Measurements from ENCODE around the gene CBX2. TPM values are rescaled to one million over a fixed set of nuclear protein-coding genes. Genes with fewer than 3 reads are reported as not detected.

CBX2 gene
- total RNA-seq, 1 donor from 2014 or later = 53.5 TPM

DNA sequence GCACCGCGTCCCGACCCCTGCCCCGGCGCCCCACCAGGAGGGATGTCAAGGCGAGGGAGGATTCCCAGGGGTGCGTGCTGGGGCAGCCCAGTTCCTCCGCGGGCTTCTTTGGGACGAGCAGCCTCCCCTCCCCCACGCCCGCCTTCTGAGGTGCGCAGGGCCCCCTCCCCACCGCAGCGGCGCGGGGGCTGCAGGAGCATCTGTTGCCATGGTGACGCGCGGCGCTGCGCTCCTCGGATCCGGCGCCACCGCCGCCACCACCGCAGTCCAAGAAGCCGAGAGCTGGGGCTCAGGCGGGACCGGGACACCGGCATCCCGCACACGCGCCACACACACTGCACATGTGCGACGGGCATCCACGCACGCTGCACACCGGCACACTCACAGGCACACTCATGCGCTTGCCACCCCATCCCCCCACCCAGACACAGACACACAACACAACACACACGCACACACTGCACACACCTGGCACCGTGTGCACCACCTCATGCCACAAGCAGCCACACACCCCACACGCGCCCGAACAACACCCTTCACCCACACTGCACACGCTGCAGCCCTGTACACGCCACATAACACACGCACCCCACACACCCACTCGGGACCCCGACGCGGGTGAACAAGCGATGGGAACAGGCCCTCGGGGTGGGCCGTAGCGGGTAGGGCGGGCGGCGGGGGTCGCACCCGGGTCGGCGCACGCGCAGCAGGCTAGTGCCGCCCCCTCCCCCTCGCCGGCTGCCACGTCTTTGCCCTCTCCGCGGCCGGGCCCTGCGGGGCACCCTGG, 30.2 kb upstream of the CBX2 start:
- Mint-ChIP-seq H3K9me3 (no peaks in the 10 kb centered on the region), H3K4me3 (peak overlapping the region; percentile 86), H3K27me3 (ENCODE audit: insufficient read depth, low read depth) (peaks cover 30% of the 10 kb centered on the region), H3K36me3 (no peaks in the 10 kb centered on the region), H3K27ac (no peak overlapping the region), H3K4me1 (peaks cover 33% of the 10 kb centered on the region)
- H3K9ac ChIP-seq = no peak overlapping the region
- DNase-seq (ENCODE audit: low spot score) = peak; percentile 90
- H3K36me3 ChIP-seq = no peaks in the 10 kb centered on the region
- H2AFZ ChIP-seq (replicated peaks) = no peak overlapping the region
- H3K27me3 ChIP-seq = peaks cover 88% of the 10 kb centered on the region
- peak overlapping the region; percentile 46 for H3K4me3 ChIP-seq
- peaks cover 22% of the 10 kb centered on the region for H4K20me1 ChIP-seq (ENCODE audit: low read depth)
- peaks cover 38% of the 10 kb centered on the region for H3F3A ChIP-seq (ENCODE audit: low read depth)
- TF ChIP-seq CTCF (IDR thresholded peaks at IDR 0.05) (no peak), EZH2phosphoT487 (IDR thresholded peaks at IDR 0.05) (peak; percentile 84), EZH2 (IDR thresholded peaks at IDR 0.05) (peak; percentile 77)
- H3K4me1 ChIP-seq = peaks cover 26% of the 10 kb centered on the region
- no peak overlapping the region for H3K27ac ChIP-seq
- H3K4me2 ChIP-seq = peak overlapping the region; percentile 89
- H3K79me2 ChIP-seq (ENCODE audit: low read depth) = no peaks in the 10 kb centered on the region
- no peaks in the 10 kb centered on the region for H3K9me3 ChIP-seq (ENCODE audit: low read depth)

DNA sequence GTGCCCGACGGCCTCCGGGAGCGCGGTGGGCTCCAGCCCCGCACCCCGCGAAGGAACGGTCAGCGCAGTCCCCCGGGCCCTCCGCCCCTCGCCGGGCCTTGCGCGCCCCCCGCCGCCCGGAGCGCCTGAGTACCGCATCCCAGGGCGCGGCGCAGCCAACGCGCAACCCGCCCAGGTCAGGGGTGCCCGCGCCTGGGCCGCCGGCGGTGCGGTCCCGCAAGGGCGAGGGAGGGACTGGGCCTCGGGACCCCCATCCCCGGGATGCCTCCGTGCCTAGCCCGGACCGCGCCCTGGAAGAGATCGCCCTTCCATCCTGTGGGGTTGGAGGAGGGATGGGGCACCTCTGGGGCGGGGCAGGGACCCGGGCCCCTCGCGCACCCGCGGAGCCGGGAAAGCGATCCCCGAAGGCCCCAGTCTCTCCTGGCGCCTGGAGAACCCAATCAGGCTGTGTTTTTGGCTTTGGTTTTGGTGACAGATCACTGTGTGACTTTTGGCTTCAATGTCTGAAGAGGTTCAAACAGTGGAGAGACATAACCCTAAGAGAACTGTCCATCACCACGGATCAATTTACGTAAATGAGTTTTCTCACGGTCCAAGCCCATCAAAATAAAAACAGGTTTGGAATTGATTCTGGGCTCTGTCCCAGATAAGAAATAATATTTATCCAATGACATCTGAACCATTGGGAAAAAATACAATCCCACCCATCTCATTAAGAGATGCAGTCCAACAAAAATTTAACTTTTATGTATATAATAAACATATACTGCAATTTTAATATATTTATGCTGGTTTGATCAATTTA, 29.5 kb upstream of the CBX2 start:
- no peaks in the 10 kb centered on the region for H3K36me3 Mint-ChIP-seq
- Histone ChIP-seq H3K4me1 (peaks cover 19% of the 10 kb centered on the region), H3K36me3 (no peaks in the 10 kb centered on the region), H3K9me3 (ENCODE audit: low read depth) (no peaks in the 10 kb centered on the region), H4K20me1 (ENCODE audit: low read depth) (peaks cover 22% of the 10 kb centered on the region), H3K9ac (no peak overlapping the region), H2AFZ (replicated peaks) (no peak overlapping the region), H3K27ac (no peak overlapping the region), H3K4me3 (peak overlapping the region; percentile 46), H3K27me3 (peaks cover 83% of the 10 kb centered on the region), H3K4me2 (peak overlapping the region; percentile 89), H3F3A (ENCODE audit: low read depth) (peaks cover 38% of the 10 kb centered on the region), H3K79me2 (ENCODE audit: low read depth) (no peaks in the 10 kb centered on the region)
- H3K4me1 Mint-ChIP-seq = peaks cover 28% of the 10 kb centered on the region
- H3K27me3 Mint-ChIP-seq (ENCODE audit: insufficient read depth, low read depth) = peaks cover 28% of the 10 kb centered on the region
- H3K4me3 Mint-ChIP-seq = peak overlapping the region; percentile 75
- peak; percentile 88 for TF ChIP-seq EZH2phosphoT487 (IDR thresholded peaks at IDR 0.05)
- TF ChIP-seq EZH2 (IDR thresholded peaks at IDR 0.05) = peak; percentile 93
- TF ChIP-seq CTCF (IDR thresholded peaks at IDR 0.05) = no peak
- peak; percentile 35 for DNase-seq (ENCODE audit: low spot score)
- H3K27ac Mint-ChIP-seq = no peak overlapping the region
- no peaks in the 10 kb centered on the region for H3K9me3 Mint-ChIP-seq

DNA sequence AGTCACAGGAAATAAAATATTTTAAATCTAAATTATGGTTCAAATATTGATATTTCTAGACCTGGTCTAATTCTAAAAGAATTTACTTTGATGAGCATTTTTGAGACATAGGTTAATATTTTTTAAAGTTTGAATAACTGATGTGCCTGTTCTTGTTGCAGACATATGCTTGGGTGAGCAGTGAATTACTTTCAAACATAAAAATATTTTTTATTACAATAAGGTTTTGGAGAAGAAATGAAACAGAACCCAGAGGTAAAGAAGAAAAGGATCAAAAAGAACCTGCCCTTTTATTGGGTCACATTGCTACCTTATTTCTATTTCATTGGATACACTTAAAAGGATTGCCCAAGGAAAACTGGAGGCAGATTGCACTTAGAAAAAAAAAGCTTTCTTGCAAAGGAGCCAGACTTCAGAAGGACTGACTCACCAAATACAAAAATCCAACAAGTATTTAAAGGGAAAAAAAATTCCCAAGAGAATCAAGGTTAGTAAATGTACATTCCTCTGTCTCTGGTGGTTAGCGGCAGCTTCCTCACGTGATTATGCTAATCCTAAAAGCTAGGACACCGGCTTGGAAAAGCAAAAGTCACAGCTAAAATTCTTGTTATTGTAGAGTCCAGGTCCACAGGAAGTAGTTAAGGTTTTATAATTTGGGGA, 28.7 kb upstream of the CBX2 start:
- Histone ChIP-seq H3K4me1 (peaks cover 19% of the 10 kb centered on the region), H4K20me1 (ENCODE audit: low read depth) (peaks cover 22% of the 10 kb centered on the region), H3K9me3 (ENCODE audit: low read depth) (no peaks in the 10 kb centered on the region), H3K4me2 (no peak overlapping the region), H3K79me2 (ENCODE audit: low read depth) (no peaks in the 10 kb centered on the region), H3K9ac (no peak overlapping the region), H3K36me3 (no peaks in the 10 kb centered on the region), H3F3A (ENCODE audit: low read depth) (peaks cover 38% of the 10 kb centered on the region), H3K27me3 (peaks cover 75% of the 10 kb centered on the region), H2AFZ (replicated peaks) (no peak overlapping the region), H3K4me3 (no peak overlapping the region), H3K27ac (no peak overlapping the region)
- no peaks in the 10 kb centered on the region for H3K9me3 Mint-ChIP-seq
- H3K36me3 Mint-ChIP-seq = no peaks in the 10 kb centered on the region
- H3K27ac Mint-ChIP-seq = no peak overlapping the region
- H3K27me3 Mint-ChIP-seq (ENCODE audit: insufficient read depth, low read depth) = peaks cover 28% of the 10 kb centered on the region
- DNase-seq (ENCODE audit: low spot score) = peak; percentile 38
- peaks cover 25% of the 10 kb centered on the region for H3K4me1 Mint-ChIP-seq
- TF ChIP-seq EZH2 (IDR thresholded peaks at IDR 0.05) (no peak), CTCF (IDR thresholded peaks at IDR 0.05) (no peak), EZH2phosphoT487 (IDR thresholded peaks at IDR 0.05) (no peak)
- H3K4me3 Mint-ChIP-seq = no peak overlapping the region
